Fibroblast of villous mesenchyme (primary cell): Measurements from ENCODE around the gene EIPR1. TPM values are rescaled to one million over a fixed set of nuclear protein-coding genes. Genes with fewer than 3 reads are reported as not detected.

Experiments used
- DNase-seq: peaks from one replicate; pipeline ENCODE4 v3.0.0-alpha.2; 2010; ENCODE audit warnings: low read depth
- H3K4me3 ChIP-seq: 2 replicates; pipeline ENCODE4 v1.5.1; 2011; ENCODE audit warnings: low read depth, mild to moderate bottlenecking, low read length
- total RNA-seq: library from RNA; depleted of rRNA; stranded (reverse); fragments of >200 nt; gene quantifications from 2 replicates; pipeline ENCODE4 v1.2.3, GENCODE V29; 2012
- TF ChIP-seq, protein P1 (sequence below): IDR thresholded peaks from 2 replicates; pipeline ENCODE4 v1.5.1; 2012; ENCODE audit warnings: low read depth, mild to moderate bottlenecking, low read length; ENCODE audit not compliant: insufficient read depth

Gene EIPR1
- total RNA-seq, 1 donor, result 32.4 TPM

DNA sequence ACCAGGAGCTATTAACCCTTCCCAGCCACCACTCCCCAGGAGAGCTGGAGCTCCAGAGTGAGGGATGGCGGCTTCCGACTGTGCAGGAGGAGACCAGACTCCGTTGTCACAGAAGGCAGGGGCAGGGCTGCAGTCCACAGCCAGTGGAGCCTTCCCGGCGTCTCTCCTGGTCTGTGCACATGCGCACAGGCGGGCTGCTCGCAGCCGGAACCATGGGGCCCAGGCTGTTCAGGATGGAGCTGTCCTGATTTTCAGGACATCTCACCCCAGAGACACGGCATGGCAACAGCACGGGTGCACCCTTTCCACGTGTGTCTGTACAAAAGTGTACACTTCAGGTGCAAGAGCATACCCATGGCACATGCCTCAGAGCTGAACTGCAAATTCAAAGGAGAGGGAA lies 28.9 kb downstream of the EIPR1 start:
- no peak for DNase-seq
- TF ChIP-seq, protein P1, sequence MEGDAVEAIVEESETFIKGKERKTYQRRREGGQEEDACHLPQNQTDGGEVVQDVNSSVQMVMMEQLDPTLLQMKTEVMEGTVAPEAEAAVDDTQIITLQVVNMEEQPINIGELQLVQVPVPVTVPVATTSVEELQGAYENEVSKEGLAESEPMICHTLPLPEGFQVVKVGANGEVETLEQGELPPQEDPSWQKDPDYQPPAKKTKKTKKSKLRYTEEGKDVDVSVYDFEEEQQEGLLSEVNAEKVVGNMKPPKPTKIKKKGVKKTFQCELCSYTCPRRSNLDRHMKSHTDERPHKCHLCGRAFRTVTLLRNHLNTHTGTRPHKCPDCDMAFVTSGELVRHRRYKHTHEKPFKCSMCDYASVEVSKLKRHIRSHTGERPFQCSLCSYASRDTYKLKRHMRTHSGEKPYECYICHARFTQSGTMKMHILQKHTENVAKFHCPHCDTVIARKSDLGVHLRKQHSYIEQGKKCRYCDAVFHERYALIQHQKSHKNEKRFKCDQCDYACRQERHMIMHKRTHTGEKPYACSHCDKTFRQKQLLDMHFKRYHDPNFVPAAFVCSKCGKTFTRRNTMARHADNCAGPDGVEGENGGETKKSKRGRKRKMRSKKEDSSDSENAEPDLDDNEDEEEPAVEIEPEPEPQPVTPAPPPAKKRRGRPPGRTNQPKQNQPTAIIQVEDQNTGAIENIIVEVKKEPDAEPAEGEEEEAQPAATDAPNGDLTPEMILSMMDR, result no peak
- no peak overlapping the region for H3K4me3 ChIP-seq

DNA sequence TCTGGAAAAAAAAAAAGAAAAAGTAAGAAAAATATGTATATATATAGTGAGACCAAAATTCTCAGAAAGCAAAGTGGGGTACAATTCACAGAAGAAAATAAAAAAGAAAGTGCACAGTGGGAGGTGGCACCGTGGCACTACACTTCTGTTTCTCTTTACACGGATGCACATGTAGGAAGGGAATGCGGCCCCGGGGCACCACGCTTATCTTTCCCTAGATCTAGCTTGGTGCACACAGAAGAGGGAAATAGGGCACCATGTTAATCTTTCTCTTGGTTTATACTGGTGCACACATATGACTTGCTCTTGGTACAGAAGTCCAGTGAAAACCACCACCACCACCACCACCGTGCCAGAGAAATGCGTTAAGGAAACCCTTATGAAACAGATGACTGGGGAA lies 32.0 kb downstream of the EIPR1 start:
- H3K4me3 ChIP-seq, result no peak overlapping the region
- DNase-seq, result no peak
- TF ChIP-seq, protein P1, result no peak

DNA sequence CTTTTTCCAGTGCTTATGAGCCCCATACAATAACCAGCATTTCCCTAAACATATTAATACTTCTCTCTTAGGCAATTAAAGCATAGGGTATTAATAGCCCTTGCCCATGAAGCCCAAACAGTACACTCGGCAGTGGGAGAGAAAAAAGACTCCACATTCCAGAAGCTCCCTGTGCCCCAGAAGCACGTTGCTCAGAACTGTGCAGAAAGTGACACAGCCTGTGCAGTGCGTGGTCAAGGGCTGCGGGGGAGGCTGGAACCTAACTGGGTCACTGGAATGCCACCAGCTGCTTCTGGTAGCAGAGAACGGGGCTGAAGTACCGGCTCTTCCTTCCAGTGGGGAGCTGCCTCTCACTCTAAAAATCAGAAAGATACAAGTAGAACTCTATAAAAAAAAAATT lies 32.7 kb downstream of the EIPR1 start:
- no peak overlapping the region for H3K4me3 ChIP-seq
- TF ChIP-seq, protein P1, result no peak
- DNase-seq, result peak; percentile 13

DNA sequence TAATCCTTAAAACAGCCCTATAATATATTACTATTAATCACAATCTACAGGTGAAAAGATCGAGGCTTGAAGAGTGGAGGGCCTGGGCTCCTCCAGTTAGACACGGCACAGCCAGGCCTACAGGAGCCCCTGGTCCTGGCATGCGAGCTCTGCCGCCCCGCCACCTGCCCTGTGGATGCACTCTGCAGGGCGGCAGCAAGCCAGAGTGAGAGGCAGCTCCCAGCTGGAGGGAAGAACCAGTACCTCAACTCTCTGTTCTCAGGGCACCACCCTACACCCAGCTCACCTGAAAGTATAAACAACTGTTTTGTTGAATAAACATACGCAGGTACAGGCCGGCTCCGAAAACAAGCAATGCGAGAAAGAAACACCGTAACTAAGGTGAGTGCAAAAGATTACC lies 34.6 kb downstream of the EIPR1 start:
- TF ChIP-seq, protein P1, result no peak
- no peak overlapping the region for H3K4me3 ChIP-seq
- DNase-seq, result no peak

DNA sequence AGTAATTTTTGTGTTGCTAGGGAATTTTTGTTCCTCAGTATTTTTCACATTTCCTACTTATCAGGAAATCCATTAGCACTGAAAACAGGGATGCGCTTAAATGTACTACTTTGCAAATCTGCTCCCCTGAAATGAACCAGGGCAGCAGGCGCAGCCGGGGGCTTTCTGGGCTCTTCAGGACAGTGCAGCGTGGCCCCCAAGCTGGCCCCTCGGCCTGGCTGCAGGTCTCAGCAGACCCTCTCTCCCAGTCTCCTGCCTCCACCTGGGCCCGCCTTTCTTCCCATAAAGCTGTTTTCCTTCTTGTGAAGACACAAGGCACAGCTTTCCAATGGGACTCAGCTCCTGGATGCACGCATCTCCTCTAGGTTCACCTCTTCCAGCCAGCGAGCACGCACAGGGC lies 35.3 kb downstream of the EIPR1 start:
- DNase-seq, result no peak
- no peak overlapping the region for H3K4me3 ChIP-seq
- TF ChIP-seq, protein P1, result no peak

DNA sequence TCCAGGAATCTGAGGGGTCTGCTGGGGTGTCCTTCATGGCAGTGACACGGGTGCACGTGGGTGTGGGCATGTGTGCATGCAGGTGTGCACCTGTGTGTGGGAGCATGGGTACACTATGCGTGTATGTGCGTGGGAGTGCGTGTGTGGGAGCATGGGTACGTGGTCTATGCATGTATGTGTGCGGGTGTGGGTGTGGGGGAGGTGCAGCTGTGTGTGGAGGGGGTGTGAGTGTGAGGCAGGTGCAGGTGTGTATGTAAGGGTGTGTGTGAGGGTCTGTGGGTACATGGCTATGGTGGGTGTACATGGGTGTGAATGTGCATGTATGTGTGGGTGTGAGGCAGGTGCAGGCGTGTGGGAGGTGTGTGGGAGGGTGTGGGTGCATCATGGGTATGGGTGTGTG lies 36.3 kb downstream of the EIPR1 start:
- H3K4me3 ChIP-seq, result no peak overlapping the region
- DNase-seq, result no peak
- TF ChIP-seq, protein P1, result no peak

DNA sequence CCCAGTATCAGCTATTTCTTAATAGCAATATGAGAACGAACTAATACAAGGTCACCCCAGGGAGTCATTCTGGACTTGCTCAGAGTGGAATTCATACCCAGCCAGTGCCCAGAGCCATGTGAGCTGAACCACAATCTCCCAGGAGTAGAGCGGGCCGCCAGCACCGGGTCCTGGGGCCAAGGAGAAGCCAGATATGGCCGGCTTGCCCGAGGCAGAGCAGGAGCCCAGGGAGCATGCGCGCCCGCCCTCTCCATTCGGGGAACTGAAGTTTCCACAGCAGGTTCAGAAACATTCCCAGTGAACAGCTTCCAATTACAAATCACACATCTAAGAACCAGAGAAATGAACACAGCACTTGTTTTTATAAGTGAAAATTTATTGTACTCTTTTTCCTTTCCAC lies 37.5 kb downstream of the EIPR1 start:
- no peak for DNase-seq
- H3K4me3 ChIP-seq, result no peak overlapping the region
- TF ChIP-seq, protein P1, result no peak
